HG02938 (cell line): ENCODE measurements around the gene ZBTB18.

Experiments used
- ATAC-seq: cut with Tn5 transposase; IDR thresholded peaks from one replicate; pipeline ENCODE4 v1.9.1; 2021; ENCODE audit warnings: mild to moderate bottlenecking, moderate library complexity; ENCODE audit not compliant: unreplicated experiment

Gene ZBTB18

DNA sequence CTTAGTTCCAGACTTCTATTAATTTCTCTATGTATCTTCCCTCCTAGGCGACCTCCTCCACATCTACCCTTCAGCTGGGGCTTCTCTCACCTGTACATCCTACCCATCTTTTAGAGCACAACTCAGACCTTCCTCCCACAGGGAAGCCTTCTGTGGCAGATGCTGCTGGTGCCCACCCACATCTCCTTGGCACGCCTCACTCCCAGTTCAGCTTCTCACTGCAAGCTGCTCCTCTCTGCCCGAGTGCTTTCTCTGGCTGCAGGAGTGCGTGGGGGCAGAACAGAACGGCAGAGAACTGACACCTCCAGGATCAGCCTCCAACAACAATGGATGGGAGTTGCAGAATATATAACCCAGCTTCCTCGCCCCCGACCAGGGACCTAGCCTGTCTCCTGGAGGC is 36.5 kb downstream of the ZBTB18 start:
- no peak for ATAC-seq

DNA sequence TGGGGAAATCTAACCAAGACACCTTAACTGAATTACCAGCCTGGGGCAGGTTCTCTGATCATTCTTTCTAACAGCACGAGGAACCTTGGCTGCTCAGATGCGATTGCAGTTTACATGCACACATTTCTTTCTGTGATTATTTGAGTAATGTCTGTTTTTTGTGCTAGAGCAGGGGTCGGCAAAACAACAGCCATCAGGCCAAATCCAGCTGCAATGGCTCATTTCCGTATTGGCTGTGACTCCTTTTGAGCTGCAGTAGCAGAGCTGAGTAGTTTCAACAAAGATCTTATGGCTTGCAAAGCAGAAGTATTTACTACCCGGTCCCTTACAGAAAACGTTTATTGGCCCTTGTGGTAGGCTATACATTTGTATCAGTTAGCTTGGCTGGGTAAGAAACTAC is 37.1 kb downstream of the ZBTB18 start:
- no peak for ATAC-seq

DNA sequence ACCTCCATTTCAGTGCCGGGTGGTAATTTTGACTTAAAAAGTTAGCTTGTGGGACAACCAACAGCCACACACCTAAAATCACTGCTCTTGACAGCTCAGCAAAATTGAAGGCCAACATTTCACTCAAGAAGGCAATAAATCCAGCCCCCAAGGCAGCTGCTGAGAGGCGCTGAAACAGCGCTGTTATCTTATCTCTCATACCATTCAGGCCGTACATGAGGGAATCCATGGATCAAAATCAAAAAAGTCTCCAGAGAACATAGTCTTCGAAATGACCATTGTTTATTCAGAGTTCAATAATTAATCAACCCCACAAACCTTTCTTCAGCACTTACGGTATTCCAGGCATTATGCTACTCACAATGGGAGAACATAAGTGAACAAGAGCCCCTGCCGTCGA is 38.5 kb downstream of the ZBTB18 start:
- no peak for ATAC-seq

GRCh38 chr1:244090645-244091044 is 39.6 kb downstream of the ZBTB18 start:
- ATAC-seq, result no peak

DNA sequence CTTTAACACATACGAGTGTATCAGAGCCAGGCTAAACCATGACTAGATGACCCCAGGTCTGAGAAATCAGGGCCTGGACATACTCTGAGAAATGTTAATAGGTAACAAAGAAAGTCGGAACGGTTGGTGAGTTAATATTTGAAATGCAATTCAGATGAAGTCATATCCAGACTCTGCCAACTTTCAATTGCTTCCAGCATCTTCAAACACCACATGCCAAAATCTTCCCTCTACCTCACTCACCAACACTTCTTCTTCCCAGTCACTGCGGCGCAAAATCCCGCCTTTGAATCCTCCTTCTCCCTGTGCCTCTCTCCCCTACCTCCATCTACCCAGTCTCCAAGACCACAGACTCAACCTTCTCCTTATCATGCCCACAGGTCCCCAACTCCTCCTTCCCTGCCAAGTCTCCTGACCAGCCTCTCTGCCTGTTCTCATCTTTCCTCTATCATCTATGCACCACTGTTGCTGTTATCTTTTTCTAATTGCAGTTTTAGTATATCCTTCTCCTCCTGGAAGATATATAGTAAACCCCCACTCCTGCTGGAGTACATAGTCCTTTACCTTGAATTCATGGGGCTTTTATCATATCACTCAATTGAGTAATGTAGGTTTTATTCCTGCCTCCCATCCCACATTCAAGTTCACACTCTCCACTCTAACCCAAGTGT is 41.3 kb downstream of the ZBTB18 start:
- no peak for ATAC-seq

GRCh38 chr1:244092964-244093638 is 42.0 kb downstream of the ZBTB18 start:
- ATAC-seq, result no peak

GRCh38 chr1:244094880-244095528 is 43.9 kb downstream of the ZBTB18 start:
- ATAC-seq, result no peak

GRCh38 chr1:244095529-244095911 is 44.4 kb downstream of the ZBTB18 start:
- ATAC-seq, result no peak

- ATAC-seq, result no peak
Observed at GRCh38 chr1:244096066-244096610, 45.1 kb downstream of the ZBTB18 start.

- no peak for ATAC-seq
Observed at GRCh38 chr1:244096691-244097090, 45.6 kb downstream of the ZBTB18 start.

GRCh38 chr1:244097523-244098405 is 46.7 kb downstream of the ZBTB18 start:
- no peak for ATAC-seq

DNA sequence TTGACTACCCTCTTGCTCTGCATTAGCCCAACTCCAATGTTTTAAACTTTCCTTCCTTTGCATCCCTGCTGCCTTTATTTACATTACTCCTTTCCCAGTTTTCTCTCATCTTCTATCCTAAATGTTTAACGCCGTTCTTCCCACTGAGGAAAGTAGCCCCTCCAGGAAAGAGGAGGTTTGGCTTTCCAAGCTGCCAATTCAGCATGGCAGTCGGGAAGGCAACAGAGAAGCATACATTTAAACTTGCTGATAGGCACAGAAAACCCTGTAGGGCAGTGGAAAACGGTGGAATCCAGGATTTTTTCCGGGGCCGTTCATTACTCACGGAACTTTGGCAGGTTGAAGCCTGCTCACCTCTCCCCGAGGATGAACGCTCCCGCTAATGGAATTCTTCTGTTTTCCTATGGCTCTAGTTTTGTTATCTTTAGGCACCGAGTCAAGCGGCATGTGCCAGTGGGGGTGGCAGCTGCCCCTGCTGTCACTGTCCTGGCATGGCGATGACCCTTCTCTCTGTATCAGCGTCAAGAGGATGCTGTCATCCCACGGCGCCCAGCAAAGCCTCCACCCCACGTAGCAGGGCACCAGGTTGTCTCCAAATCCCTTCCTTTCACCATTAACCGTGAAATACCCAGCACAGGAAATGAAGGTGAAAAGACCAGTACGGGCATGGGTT is 48.3 kb downstream of the ZBTB18 start:
- ATAC-seq, result no peak

DNA sequence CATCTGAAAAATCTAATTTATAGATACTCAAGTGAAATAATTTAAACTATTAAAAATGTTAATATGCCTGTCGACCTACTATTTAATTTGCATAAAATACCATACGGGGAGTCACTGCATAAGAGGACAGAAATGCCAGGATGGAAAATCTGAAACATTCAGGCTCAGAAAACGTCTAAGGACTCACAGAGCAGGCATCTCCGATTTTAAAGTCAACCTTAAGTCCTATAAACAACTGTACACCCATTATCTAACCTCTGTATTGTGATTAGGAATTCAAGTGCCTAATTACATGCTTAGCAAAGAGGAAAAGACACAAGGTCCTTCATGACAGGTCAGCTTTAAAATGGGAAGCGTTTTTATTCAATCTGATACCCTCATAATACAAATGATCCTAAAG is 49.2 kb downstream of the ZBTB18 start:
- no peak for ATAC-seq

DNA sequence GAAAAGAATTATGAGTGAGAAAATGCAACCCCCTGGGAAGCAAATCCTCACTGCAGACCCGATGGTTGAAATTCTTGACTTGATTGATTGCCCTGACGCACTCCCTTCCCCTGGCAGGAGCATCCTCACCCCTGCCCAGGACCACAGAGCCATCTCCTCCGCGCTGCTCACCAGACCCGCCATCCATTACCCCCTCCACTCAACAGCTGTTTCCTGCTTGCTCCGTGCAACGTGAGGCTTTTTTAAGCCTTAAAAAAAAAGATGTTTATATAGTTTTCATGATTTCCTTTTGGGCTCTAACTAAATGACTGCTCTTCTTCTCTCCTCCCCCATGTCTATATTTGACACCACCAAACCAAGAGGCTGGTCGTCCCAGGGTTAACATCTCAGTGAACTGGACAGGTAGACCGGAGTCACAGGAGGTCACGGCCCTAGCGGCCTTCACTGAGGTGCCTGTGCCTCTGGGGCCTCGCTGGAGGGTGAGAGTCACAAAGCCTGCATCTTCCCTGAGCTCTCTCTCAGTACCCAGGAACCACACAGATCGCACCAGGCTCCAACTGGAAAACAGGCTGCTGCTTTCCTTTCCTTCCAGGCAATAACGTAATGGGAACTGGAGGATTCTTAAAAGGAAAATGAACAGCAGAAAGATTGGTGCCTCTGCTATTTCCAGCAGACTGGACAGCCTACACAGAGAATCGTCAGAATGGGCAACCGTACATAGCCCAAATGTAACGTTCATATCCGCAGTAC is 49.8 kb downstream of the ZBTB18 start:
- no peak for ATAC-seq

DNA sequence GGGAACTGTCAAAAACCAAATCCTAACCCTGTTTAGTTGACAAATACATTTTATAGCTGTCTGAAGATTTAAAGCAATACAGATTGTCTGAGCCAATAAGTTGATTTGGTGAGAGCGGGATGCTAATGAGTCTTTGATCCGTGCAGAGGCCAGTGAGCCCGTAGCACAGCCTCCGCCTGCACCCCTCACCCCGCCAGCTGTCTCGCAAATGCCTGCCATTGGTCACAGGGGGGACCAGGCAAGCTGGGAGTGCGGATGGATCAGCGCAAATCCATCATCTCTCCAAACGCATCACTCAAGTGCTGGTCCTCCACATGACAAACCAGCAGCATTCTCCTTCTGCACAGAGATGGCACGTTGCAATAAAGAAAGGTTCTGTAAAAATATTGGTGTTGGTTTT is 51.0 kb downstream of the ZBTB18 start:
- no peak for ATAC-seq

DNA sequence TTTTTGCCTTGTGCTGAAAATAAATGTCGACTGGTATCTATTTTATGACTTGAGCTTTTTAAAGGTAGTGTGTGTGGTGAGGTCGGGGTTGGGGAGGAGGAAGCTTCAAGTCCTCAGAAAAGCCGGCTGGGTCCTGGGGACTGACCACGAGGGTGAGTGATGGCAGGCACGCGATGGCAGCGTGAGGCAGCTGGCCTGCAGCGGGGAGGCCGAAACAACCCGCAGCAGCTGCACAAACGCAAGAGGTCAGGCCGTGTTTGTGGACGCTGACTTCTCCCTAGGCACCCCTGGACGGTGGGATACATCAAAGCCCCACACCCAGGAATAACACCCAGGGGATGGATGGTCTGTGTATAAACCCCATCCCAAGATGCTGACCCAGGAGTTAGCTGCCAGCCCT is 51.4 kb downstream of the ZBTB18 start:
- no peak for ATAC-seq

DNA sequence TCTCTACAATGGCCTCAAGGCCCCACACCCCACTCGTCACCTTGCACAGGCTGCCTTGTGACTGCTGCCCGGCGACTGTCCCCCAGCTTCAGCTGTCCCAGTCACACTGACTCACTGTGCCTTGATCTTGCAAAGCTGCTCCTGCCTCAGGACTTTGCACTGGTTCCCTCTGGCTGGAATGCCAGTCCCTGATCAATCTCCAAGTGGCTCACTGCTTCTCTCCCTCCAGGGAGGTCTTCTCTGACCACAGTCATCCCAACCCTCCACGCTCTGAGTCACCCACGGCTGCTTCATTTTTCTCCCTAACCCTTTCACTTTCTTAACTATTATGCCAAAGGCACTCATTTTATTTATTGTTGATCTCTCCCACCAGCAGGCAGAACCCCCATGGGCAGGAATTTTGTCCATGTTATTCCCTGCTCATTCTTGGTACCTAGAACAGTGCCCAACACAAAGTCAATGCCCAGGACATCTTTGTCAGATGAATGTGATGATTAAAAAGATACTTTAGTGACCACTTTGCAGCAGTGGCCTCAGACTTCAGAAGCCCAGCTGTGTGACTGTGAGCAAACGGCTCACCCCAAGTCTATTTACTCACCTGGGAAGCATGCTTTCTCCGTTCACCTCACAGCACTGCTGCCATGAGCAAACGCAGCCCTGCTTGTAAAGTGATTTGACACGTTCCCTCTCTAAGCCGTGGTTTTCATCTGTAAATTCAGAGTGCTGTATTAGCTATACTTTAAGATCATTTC is 53.4 kb downstream of the ZBTB18 start:
- no peak for ATAC-seq

DNA sequence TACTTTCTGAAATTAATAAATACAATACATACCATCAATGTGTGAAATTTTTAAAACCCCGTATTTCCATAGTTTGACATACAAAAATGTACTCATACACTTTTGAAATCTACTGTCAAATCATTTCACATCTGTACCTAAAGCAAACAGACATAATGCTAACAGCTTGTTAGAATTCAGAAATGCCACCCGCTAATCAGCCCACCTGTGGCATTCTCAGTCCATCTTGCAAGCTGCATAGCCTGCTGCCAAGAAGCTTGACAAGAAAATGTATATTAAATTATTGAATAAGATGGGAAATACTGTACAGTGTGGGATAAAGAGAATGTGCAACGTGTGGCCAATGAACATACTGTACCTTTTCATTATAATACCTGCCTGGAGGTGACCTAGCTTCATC is 55.1 kb downstream of the ZBTB18 start:
- no peak for ATAC-seq
